ENCODE data around the gene TPM1.

The TPM1 gene

GRCh38 chr15:63070681-63071129 is 28.2 kb downstream of the TPM1 start:
- Histone ChIP-seq H3K4me2 (ENCODE audit: low read depth, low read length, poor library complexity, severe bottlenecking) (no peak overlapping the region), H4K20me1 (ENCODE audit: low read depth, low read length) (no peaks in the 10 kb centered on the region), H2AFZ (ENCODE audit: low read depth, low read length, severe bottlenecking) (no peak overlapping the region), H3K79me2 (ENCODE audit: insufficient read depth, low read length) (no peaks in the 10 kb centered on the region), H3K36me3 (ENCODE audit: low read length) (no peaks in the 10 kb centered on the region), H3K4me3 (ENCODE audit: insufficient read depth, low read length, poor library complexity, severe bottlenecking) (no peak overlapping the region), H3F3A (ENCODE audit: insufficient read depth) (no peaks in the 10 kb centered on the region), H3K27me3 (ENCODE audit: low read length) (no peaks in the 10 kb centered on the region), H3K9me3 (ENCODE audit: insufficient read depth, low read length) (no peaks in the 10 kb centered on the region), H3K9ac (ENCODE audit: low read length) (no peak overlapping the region), H3K27ac (ENCODE audit: low read depth, low read length) (no peak overlapping the region), H3K9me2 (replicated peaks; ENCODE audit: insufficient read depth, low read length) (no peaks in the 10 kb centered on the region)
- TF ChIP-seq EZH2phosphoT487 (conservative IDR thresholded peaks at IDR 0.05; ENCODE audit: low read length) = no peak
- TF ChIP-seq CTCF (IDR thresholded peaks at IDR 0.05; ENCODE audit: insufficient read depth, low read length, poor library complexity, severe bottlenecking) = no peak

GRCh38 chr15:63071288-63071909 is 28.9 kb downstream of the TPM1 start:
- TF ChIP-seq EZH2phosphoT487 (conservative IDR thresholded peaks at IDR 0.05; ENCODE audit: low read length) (no peak), CTCF (IDR thresholded peaks at IDR 0.05; ENCODE audit: insufficient read depth, low read length, poor library complexity, severe bottlenecking) (no peak)
- H3K27me3 ChIP-seq (ENCODE audit: low read length) = no peaks in the 10 kb centered on the region
- H3F3A ChIP-seq (ENCODE audit: insufficient read depth) = no peaks in the 10 kb centered on the region
- no peak overlapping the region for H3K4me2 ChIP-seq (ENCODE audit: low read depth, low read length, poor library complexity, severe bottlenecking)
- no peak overlapping the region for H3K4me3 ChIP-seq (ENCODE audit: insufficient read depth, low read length, poor library complexity, severe bottlenecking)
- H3K9me2 ChIP-seq (replicated peaks; ENCODE audit: insufficient read depth, low read length) = no peaks in the 10 kb centered on the region
- no peaks in the 10 kb centered on the region for H3K36me3 ChIP-seq (ENCODE audit: low read length)
- H2AFZ ChIP-seq (ENCODE audit: low read depth, low read length, severe bottlenecking) = no peak overlapping the region
- no peak overlapping the region for H3K9ac ChIP-seq (ENCODE audit: low read length)
- no peaks in the 10 kb centered on the region for H4K20me1 ChIP-seq (ENCODE audit: low read depth, low read length)
- no peaks in the 10 kb centered on the region for H3K79me2 ChIP-seq (ENCODE audit: insufficient read depth, low read length)
- no peaks in the 10 kb centered on the region for H3K9me3 ChIP-seq (ENCODE audit: insufficient read depth, low read length)
- H3K27ac ChIP-seq (ENCODE audit: low read depth, low read length) = no peak overlapping the region

GRCh38 chr15:63072023-63072650 is 29.6 kb downstream of the TPM1 start:
- Histone ChIP-seq H3K79me2 (ENCODE audit: insufficient read depth, low read length) (no peaks in the 10 kb centered on the region), H3K4me3 (ENCODE audit: insufficient read depth, low read length, poor library complexity, severe bottlenecking) (no peak overlapping the region), H3K27me3 (ENCODE audit: low read length) (no peaks in the 10 kb centered on the region), H2AFZ (ENCODE audit: low read depth, low read length, severe bottlenecking) (no peak overlapping the region), H3K9me3 (ENCODE audit: insufficient read depth, low read length) (no peaks in the 10 kb centered on the region), H3K36me3 (ENCODE audit: low read length) (no peaks in the 10 kb centered on the region), H3K9me2 (replicated peaks; ENCODE audit: insufficient read depth, low read length) (no peaks in the 10 kb centered on the region), H3F3A (ENCODE audit: insufficient read depth) (no peaks in the 10 kb centered on the region), H3K27ac (ENCODE audit: low read depth, low read length) (no peak overlapping the region), H3K9ac (ENCODE audit: low read length) (no peak overlapping the region), H3K4me2 (ENCODE audit: low read depth, low read length, poor library complexity, severe bottlenecking) (no peak overlapping the region), H4K20me1 (ENCODE audit: low read depth, low read length) (no peaks in the 10 kb centered on the region)
- no peak for TF ChIP-seq EZH2phosphoT487 (conservative IDR thresholded peaks at IDR 0.05; ENCODE audit: low read length)
- no peak for TF ChIP-seq CTCF (IDR thresholded peaks at IDR 0.05; ENCODE audit: insufficient read depth, low read length, poor library complexity, severe bottlenecking)

All from SU-DHL-6 (cell line).